C4-2B (cell line): ENCODE results near the gene ALOX5.

ENCODE experiments used
- ZFX ChIP-seq: fragments of 450-650 bp; IDR thresholded peaks from 2 replicates; pipeline ENCODE4 v1.6.1; 2017
- TF ChIP-seq, protein P1 (sequence below): fragments of 450-650 bp; conservative IDR thresholded peaks from 2 replicates; pipeline ENCODE4 v1.5.1; 2017; ENCODE audit warnings: mild to moderate bottlenecking

DNA sequence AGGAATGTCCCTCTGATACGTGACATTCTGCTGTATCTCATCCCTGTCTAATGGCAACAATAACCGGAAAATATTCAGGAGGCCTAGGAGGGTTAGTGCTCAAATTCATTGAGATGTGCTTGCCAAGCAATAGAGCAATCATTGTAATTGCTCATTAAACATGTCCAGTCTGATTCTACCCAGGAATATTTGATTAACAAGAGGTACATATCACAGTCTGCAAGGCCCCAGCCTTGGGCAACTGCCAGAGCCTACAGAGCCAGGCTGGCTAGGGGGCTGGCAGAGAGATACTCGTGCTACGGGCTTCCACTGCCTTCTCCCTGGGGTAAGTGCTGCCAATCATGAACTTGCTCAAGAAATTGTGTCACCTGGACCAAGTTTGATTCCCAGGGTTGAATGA, 99.1 kb downstream of the ALOX5 start:
- TF ChIP-seq, protein P1, sequence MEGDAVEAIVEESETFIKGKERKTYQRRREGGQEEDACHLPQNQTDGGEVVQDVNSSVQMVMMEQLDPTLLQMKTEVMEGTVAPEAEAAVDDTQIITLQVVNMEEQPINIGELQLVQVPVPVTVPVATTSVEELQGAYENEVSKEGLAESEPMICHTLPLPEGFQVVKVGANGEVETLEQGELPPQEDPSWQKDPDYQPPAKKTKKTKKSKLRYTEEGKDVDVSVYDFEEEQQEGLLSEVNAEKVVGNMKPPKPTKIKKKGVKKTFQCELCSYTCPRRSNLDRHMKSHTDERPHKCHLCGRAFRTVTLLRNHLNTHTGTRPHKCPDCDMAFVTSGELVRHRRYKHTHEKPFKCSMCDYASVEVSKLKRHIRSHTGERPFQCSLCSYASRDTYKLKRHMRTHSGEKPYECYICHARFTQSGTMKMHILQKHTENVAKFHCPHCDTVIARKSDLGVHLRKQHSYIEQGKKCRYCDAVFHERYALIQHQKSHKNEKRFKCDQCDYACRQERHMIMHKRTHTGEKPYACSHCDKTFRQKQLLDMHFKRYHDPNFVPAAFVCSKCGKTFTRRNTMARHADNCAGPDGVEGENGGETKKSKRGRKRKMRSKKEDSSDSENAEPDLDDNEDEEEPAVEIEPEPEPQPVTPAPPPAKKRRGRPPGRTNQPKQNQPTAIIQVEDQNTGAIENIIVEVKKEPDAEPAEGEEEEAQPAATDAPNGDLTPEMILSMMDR = no peak
- no peak for TF ChIP-seq ZFX
